GM18867 (cell line): ENCODE results near the gene GNG14.
"Not testable (repeated sequence)": the region's sequence is repeated elsewhere in the genome, so short reads cannot be mapped to it uniquely, and the experiment has no call there.

Experiments used
- ATAC-seq: cut with Tn5 transposase; IDR thresholded peaks from one replicate; pipeline ENCODE4 v1.9.1; 2021; ENCODE audit warnings: mild to moderate bottlenecking, moderate library complexity; ENCODE audit not compliant: unreplicated experiment

GNG14 gene

DNA sequence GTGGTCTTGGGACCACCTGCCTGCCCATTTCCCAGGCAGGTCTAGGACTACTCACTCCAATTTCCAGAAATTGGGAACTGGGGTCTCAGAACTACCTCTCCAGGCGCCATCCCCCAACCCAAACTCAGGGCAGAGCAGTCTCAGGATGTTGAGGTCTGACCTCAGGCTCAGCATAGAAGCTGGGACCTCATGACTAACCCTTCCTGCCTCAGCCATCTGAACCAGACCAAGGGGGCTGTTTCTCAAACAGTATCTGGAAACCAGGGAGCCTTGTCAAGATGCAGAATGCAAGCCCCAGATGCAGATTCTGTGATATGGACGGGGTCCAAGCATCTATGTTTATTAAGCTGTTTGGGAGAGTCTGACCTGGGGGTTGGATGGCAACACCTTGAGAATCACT, 7.3 kb downstream of the GNG14 start:
- no peak for ATAC-seq

DNA sequence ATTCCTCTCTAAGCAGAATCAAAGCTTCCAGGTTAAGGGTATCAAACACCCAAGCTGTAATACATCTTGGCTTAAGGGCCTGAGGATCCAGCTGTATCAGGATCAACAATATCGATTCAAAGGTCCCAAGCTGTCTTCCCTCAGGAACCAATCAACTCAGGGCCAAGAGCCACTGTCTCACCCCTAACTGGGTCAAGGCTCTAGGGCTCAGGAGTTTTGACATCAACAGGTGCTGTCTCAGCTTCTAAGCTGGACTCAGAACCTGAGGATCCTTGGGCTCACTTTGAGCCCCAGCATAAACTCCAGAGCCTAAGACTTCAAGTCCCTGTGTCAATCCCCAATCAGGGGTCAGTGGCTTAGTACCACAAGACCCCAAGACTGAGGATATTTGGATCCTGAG, 7.7 kb downstream of the GNG14 start:
- no peak for ATAC-seq

GRCh38 chr19:12695997-12696365, 8.2 kb downstream of the GNG14 start:
- ATAC-seq, result peak; percentile 18

DNA sequence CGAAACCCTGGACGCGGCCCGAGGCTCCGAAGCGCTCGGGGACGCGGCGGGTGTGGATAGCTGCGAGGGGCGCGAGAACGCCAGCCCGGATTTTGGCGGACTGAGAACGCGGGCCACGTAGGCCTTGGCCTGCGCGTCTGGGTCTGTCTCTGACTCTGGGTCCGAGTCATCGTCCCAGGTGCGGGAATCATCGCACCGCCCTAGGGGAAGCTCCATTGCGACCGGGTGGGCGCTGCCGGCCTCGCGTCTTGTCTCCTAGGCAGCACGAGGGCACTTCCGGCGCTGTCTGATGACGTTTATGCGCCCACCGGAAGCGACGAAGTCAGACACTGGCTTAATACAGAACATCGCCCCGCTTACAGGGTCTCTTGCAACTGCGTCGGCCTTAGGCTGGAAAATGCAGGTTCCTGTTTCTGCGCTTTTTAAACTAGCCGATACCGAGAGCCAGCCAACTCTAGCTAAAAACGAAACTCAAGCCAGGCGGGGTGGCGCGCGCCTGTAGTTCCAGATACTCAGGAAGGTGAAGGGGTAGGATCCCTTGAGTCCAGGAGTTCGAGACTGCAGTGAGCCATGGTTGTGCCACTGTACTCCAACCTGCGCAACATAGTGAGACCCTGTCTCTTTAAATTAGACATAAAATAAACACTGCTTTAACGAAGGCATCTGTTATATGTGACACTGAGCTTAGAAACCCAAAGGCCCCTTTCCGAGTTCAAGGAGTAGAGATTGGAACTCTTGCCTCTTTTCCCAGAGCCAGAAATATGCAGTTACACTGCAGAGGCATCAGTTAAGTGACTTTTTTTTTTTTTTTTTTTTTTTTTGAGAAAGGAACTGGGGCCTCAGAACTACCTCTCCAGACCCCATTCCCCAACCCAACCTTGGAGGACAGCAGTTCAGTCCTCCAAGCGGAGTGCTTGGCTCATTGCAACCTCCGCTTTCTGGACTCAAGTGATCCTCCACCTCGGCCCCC, 8.9 kb downstream of the GNG14 start, which contains the start of gene FBXW9:
FBXW9 (minus strand) TSS at position 266 of the 970 bp plus-strand sequence; CDS start at position 216, 50 bp downstream.
- ATAC-seq, result peak; percentile 76

GRCh38 chr19:12697425-12697824, 9.6 kb downstream of the GNG14 start:
- ATAC-seq, result not testable (repeated sequence)

DNA sequence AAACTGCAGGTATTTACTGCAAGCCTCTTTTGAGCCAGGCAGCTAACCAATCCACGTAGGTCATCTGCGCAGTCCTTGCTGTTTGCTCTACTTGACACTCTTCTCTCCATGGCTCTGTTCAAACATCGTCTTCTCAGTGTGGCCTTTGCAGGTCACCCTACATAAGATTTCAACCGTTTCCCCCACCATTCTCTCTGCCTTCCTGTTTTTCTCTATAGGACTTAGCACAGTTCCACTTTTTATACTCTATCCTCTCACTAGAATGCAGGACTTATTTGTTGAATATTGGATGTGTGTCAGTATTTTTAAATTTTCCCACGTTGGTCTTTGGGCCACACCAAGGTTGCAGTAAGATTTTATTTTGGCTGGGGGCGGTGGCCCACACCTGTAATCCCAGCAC, 10.3 kb downstream of the GNG14 start:
- no peak for ATAC-seq

DNA sequence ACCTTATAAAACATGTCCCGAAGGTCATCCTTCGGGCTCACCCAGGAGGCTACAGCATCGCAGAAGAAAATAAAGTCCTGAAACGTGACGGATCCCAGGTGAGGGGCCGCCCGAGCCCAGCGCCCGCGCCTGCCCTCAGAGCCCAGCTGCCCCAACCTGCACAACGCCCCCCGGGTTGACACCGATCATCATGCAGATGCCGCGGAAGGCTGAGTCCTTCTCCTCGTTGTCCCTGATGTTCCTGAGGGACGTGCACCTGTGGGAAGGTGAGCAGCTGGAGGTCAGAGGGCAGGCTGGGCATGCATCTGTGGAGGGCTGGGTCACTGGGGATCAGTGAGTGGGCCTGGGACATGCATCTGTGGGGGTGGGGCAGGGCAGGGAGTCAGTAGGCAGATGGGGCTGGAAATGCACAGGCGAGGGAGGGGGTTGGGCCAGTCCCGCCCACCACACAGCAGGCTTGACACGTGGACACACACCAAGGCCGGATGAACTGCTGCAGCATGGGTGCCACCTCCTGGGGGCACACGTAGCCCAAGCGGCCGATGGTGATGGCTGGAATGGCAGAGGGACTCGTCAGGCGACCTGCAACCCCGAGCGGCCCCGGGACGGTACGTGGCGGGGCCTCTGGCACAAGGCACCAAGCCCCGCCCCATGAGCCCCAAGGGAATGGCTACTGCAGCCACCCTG, 13.9 kb downstream of the GNG14 start:
- no peak for ATAC-seq

GRCh38 chr19:12703046-12703445, 15.2 kb downstream of the GNG14 start:
- ATAC-seq, result no peak

DNA sequence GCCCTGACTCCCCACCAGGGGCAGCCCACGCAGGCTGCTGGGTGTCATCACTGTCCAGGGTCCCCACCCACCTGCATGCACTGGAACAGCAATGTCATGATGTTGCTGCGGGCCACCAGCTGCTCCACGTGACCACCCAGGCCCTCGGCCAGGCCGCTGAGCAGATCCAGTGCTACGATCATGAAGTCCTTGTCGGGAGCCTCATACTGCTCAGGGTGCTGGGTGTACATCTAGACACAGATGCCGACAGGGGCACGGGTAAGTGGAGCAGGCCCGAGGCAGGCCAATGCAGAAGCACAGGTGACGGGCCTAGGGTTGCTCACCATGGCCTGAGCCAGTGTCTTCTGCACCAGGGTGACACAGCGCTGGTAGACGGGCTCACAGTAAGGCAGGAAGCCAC, 17.4 kb downstream of the GNG14 start:
- no peak for ATAC-seq

DNA sequence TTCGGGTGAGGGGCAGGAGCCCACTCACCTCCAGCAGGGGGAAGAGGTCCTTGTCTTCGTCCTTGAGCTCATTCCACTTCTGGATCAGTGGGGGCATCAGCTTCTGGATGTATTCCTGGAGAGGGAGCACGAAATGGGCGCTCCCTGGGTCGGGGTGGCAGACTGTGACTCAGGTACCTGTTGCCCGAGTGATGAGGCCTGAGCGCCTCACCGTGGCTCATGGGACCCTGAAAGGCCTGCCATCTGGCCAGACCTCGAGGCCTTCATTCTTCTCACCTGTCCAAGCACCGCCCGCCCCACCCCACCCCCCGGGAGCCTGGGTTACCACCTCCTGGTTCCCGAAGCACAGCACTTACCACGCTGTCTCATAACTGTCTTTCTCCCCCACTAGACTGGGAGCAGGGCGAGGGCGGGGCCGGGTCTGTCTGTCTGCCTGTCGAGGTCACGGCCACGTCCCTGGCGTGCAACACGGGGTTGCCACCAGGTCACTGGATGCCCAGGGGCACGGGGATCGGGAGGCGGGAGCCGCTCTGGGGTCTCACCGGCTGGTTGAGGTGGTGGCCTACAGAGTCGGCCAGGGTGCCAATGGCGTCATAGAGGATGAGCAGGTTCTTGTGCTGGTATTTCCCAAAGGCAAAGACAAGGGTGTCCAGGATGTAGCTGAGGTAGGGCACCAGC, 18.0 kb downstream of the GNG14 start:
- no peak for ATAC-seq

GRCh38 chr19:12706332-12706718, 18.5 kb downstream of the GNG14 start:
- ATAC-seq, result no peak

GRCh38 chr19:12708641-12709040, 20.8 kb downstream of the GNG14 start:
- ATAC-seq, result no peak

GRCh38 chr19:12711187-12711586, 23.4 kb downstream of the GNG14 start:
- ATAC-seq, result no peak

DNA sequence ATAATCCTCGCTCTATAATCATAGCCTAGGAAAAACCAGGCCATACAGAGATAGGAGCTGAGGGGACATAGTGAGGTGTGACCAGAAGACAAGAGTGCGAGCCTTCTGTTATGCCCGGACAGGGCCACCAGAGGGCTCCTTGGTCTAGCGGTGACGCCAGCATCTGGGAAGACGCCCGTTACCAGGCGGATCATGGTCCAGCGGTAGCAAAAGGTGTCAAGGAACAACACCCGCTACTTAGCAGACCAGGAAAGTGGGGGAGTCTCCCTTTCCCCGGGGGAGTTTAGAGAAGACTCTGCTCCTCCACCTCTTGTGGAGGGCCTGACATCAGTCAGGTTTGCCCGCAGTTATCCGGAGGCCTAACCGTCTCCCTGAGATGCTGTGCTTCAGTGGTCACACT, 24.3 kb downstream of the GNG14 start:
- not testable (repeated sequence) for ATAC-seq

DNA sequence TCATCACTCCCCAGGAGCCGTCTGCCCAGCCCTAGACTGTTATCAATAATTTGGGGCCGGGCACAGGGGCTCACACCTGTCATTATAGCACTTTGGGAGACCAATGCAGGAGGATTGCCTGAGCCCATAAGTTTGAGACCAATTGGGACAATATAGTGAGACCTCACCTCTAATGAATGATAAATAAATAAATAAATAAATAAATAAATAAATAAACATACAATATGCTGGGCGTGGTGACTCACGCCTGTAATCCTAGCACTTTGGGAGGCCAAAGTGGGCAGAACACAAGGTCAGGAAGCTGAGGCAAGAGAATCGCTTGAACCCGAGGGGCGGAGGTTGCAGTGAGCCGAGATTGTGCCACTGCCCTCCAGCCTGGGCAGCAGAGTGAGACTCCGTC, 25.5 kb downstream of the GNG14 start:
- ATAC-seq, result not testable (repeated sequence)

- ATAC-seq, result no peak
Observed at GRCh38 chr19:12715102-12715501, 27.3 kb downstream of the GNG14 start.

DNA sequence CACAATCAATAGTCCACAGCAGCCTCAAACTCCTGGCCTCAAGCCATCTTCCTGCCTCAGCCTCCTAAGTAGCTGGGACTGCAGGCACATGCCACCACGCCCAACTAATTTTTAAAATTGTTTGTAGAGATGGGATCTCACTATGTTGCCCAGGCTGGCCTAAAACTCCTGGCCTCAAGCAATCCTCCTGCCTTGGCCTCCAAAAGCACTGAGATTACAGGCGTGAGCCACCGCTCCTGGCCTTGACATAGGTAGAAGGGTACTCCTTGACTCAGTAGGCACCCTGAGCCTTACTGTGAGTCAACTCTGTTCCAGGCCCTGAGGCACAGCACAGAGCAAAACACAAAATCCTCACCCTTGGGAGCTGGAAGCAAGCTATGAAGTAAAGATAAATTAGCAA, 28.1 kb downstream of the GNG14 start:
- no peak for ATAC-seq

- ATAC-seq, result no peak
Observed at GRCh38 chr19:12720296-12720695, 32.5 kb downstream of the GNG14 start.

DNA sequence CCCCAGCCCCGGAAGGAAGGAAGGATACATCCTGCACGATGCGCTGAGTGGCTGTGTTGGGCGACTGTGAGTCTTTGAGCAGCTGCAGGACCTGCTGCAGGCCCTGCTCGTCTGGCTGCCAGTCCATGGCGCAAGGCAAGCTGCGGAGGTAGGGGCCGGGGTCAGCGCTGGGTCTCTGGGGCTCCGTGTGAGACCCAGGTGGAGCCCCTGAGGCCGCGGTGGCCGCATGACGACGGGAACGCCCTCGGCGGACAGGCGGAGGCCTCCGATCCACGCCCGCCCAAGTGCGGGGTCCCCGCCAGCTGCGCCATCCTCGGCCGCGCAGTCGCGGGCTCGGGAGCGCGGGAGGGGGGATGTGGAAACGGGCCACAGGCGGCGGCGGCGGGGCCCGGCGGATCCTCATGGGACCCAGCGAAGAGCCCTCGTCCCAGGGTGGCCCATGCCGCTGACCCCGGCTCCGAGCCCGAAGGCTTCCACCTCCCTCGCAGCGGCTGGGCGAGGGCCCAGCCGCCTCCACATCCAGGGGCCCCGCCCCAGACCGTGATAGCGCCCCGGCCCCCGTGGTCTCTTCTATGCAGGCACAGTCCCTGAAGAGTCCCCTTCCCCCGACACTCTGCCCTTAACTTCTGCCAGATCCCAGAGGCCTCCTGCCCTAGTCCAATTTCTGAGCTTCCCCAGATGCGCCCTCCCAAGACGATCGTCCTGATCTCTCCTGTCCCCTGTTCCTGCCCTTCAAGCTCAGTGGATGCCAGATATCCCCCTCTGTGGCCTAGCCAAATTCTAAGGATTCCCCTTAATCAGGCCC, 33.3 kb downstream of the GNG14 start:
- no peak for ATAC-seq

GRCh38 chr19:12721656-12722565, 34.1 kb downstream of the GNG14 start:
- peak; percentile 22 for ATAC-seq
